ENCODE results near the gene EPB41L4A.
"Not testable (repeated sequence)": the region's sequence is repeated elsewhere in the genome, so short reads cannot be mapped to it uniquely, and the experiment has no call there.

EPB41L4A gene

GRCh38 chr5:112234000-112234399 lies 185.1 kb downstream of the EPB41L4A start:
- TF ChIP-seq CTCF (IDR thresholded peaks at IDR 0.05; ENCODE audit: low read depth, low read length, missing control alignments), result no peak
- no peak overlapping the region for H3K4me3 ChIP-seq (ENCODE audit: low read depth, low read length)
- DNase-seq (ENCODE audit: low read depth), result no peak

GRCh38 chr5:112232667-112233066 lies 186.4 kb downstream of the EPB41L4A start:
- no peak for DNase-seq (ENCODE audit: low read depth)
- H3K4me3 ChIP-seq (ENCODE audit: low read depth, low read length), result no peak overlapping the region
- no peak for TF ChIP-seq CTCF (IDR thresholded peaks at IDR 0.05; ENCODE audit: low read depth, low read length, missing control alignments)

GRCh38 chr5:112230606-112231005 lies 188.5 kb downstream of the EPB41L4A start:
- TF ChIP-seq CTCF (IDR thresholded peaks at IDR 0.05; ENCODE audit: low read depth, low read length, missing control alignments), result no peak

GRCh38 chr5:112228667-112229066 lies 190.4 kb downstream of the EPB41L4A start:
- H3K4me3 ChIP-seq (ENCODE audit: low read depth, low read length), result no peak overlapping the region
- DNase-seq (ENCODE audit: low read depth), result no peak

More at GRCh38 chr5:112230606-112231005, 188.5 kb downstream of the EPB41L4A start:
- no peak for DNase-seq (ENCODE audit: low read depth)
- no peak overlapping the region for H3K4me3 ChIP-seq (ENCODE audit: low read depth, low read length)

GRCh38 chr5:112227911-112228631 lies 191.0 kb downstream of the EPB41L4A start:
- DNase-seq (ENCODE audit: low read depth), result no peak
- no peak overlapping the region for H3K4me3 ChIP-seq (ENCODE audit: low read depth, low read length)
- no peak for TF ChIP-seq CTCF (IDR thresholded peaks at IDR 0.05; ENCODE audit: low read depth, low read length, missing control alignments)

More at GRCh38 chr5:112228667-112229066, 190.4 kb downstream of the EPB41L4A start:
- no peak for TF ChIP-seq CTCF (IDR thresholded peaks at IDR 0.05; ENCODE audit: low read depth, low read length, missing control alignments)

GRCh38 chr5:112226215-112226614 lies 192.9 kb downstream of the EPB41L4A start:
- no peak for TF ChIP-seq CTCF (IDR thresholded peaks at IDR 0.05; ENCODE audit: low read depth, low read length, missing control alignments)
- no peak for DNase-seq (ENCODE audit: low read depth)
- no peak overlapping the region for H3K4me3 ChIP-seq (ENCODE audit: low read depth, low read length)

- not testable (repeated sequence) for H3K4me3 ChIP-seq (ENCODE audit: low read depth, low read length); DNase-seq (ENCODE audit: low read depth)
Observed at GRCh38 chr5:112222997-112223396, 196.1 kb downstream of the EPB41L4A start.
